VCaP (cell line): ENCODE measurements around the gene ADRA1B.

Experiments
- H3K27ac ChIP-seq: fragments of 450-650 bp; 2 replicates; pipeline ENCODE4 v1.5.1; 2017
- CTCF ChIP-seq: fragments of 450-650 bp; conservative IDR thresholded peaks from 2 replicates; pipeline ENCODE4 v1.5.1; 2017; ENCODE audit warnings: mild to moderate bottlenecking, moderate library complexity

Gene ADRA1B

DNA sequence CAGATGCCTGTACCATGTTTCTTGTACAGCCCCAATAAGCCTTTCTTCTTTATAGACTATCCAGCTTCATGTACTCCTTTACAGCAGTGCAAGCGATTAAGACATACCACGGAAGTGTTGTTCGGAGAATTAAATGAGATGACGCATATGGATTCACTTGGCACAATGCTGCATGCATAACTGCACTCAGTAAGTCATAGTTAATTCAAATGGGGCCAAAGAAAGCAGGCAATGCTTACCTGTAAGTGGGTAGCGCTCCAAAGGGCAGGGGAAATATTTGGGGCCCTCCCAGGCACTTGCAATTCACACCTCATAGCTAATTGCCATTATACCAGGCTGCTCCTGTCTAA lies 7.7 kb upstream of the ADRA1B start:
- H3K27ac ChIP-seq: no peak overlapping the region
- no peak for TF ChIP-seq CTCF

DNA sequence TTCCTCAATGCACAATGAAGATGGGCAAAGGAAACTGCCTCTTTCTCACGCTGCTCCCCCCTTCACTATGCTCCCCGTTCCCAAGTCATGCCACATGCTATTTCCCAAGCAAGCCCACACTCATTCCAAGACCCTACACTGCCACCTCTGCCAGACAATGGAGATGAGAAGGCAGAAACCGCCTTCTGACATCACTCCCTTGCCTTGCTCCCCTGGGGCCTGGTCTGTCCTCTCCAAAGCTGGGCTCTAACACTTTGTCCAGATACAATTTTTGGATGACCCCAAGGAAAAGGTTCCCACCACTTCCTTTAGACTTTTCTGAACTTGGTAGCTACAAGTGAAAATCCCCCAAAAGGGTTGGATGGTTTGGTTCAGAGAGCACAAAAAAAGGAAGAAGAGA lies 7.2 kb upstream of the ADRA1B start:
- H3K27ac ChIP-seq: no peak overlapping the region
- no peak for TF ChIP-seq CTCF

DNA sequence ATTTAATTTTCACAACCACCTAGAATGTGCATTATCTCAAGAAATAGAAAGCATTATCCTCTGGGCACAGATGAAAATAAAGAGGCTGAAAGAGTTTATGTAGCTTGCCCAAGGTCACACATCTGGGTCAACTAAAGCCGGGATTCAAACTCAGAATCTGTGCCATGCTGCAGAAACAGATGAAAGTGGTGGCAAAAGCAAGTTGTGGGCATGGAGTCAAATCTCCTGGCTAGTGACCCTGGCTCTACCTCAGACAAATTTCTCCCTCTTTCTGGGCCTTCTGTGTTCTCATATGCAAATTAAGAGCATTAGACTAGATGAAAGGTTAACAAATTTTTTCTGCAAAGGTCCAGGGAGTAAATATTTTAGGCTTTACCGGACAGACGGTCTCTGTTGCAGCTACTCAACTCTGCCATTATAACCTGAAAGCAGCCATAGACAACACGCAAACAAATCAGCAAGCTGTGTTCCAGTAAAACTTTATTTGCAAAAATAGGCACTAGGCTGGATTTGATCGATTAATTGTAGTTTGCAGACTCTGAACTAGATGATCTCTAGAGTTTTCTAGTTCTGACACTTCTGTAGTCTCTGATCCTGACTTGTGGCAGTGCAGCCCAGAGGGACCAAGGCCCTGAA lies 6.0 kb upstream of the ADRA1B start:
- H3K27ac ChIP-seq: no peak overlapping the region
- no peak for TF ChIP-seq CTCF

DNA sequence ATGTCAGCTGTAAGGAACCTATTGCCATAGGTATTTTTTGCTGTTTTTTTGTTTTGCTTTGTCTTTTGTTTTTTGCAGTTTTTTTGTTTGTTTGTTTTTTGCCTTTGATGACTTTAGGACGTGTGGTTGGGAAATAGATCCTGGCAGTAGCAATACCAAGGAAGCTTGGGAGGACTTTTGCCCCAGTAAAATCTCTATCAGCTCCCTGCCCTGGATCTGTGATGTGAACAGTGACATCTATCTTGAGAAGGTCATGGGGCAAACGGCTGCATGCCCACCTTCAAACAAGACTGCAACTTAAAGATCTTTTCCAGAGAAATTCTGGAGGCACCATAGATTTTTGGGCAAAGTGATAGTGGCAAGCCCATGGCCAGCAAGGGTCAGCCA lies 5.4 kb upstream of the ADRA1B start:
- no peak for TF ChIP-seq CTCF
- no peak overlapping the region for H3K27ac ChIP-seq

- TF ChIP-seq CTCF: no peak
- H3K27ac ChIP-seq: no peak overlapping the region
Measured at GRCh38 chr5:159911349-159911748, 4.9 kb upstream of the ADRA1B start.

DNA sequence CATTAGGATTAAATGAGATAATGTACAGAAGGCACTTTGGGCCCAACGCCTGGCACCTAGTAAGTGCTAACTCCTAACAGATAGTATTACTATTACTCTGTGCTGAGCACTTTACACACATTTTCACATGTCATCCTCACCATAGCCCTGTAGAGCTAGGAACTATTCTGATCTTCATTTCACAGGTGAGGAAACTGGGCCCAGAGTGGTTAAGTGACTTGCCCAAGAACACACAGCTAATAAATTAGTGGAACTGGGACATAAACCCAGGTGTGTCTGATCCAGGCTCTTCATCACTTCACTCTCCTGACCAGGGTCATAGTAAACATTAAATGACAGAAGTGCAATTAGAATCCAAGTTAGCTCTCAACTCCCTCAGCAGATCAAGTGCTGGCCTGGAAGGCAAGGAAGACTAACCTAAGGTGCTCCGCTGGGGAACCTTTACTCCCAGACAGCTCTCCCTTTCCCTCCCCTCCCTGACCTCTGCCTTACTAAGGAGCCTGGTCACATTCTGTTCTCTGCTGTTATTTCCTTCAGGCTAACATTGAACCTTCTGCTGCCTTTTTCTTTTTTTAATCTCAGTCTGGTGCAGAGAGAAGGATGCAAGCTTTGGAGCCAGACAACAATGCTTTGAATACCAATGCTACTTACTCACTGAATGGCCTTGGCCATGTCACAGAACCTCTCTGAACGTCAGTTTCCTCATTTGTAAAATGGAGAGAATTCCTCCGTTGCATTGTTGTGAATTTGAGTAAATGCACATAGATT lies 4.1 kb upstream of the ADRA1B start:
- H3K27ac ChIP-seq: no peak overlapping the region
- no peak for TF ChIP-seq CTCF

DNA sequence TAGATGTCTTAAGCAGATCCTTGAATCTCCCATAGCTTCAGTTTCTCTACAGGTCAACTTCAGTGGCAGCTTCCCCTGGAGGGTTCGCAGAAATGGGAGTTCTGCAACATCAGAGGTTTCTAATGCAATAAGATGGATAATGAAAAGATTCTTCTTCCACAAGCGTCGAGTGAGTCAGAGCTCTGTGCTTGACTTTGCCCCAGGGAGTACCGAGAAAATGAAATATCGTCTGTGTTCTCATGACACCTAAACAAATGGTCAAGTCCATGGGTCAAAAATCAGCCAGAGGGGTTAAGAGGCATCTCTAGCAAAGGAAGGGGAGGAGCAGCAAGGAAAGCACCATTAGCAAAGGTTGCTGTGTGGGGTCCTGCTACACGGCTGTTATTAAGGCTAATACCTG lies 3.2 kb upstream of the ADRA1B start:
- no peak overlapping the region for H3K27ac ChIP-seq
- TF ChIP-seq CTCF: no peak
